ENCODE measurements around the gene SLC25A21. TPM values are rescaled to one million over a fixed set of nuclear protein-coding genes. Genes with fewer than 3 reads are reported as not detected.

The SLC25A21 gene
- total RNA-seq, 1 experiment from 2014 or later = 2.1 TPM

DNA sequence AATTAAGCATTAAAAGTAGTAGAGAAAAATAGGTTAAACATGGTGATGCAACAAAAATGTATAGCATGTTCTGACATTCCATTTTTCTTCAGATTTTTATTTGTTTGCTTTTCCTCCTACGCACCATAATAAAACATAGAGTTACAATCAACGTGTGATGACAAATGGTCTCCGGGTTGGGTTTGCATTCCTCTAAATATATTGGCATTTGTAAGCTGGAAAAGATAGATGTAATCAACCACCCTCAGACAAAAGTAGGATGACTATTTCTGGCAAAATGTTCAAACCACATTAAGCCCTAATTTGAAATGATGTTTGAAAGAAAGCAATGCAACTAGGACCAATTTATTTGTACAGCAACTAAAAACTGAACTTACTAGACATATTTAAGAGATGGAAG lies 58.4 kb downstream of the SLC25A21 start:
- DNase-seq (ENCODE audit: low read depth, low spot score) (no peak), ATAC-seq (peak; percentile 70)
- no peaks in the 10 kb centered on the region for H3K9me3 ChIP-seq (ENCODE audit: control insufficient read depth, insufficient read depth, low read depth, low read length)
- no peaks in the 10 kb centered on the region for H3K36me3 ChIP-seq (ENCODE audit: control insufficient read depth, insufficient read depth, low read length)
- H3K27ac ChIP-seq (ENCODE audit: low read length) = peak overlapping the region; percentile 54; the same call in 1 of the 2 replicates
- POLR2A ChIA-PET = no interaction called here
- in situ Hi-C loops (cut with HindIII; ENCODE audit: low pct_unique_long_range_greater_than_20kb, low sequenced_read_pairs) (no loop called here), intact Hi-C loops (cut with micrococcal nuclease; ENCODE audit: unreplicated experiment) (no loop called here)
- no peaks in the 10 kb centered on the region for H3K27me3 ChIP-seq (ENCODE audit: control insufficient read depth, insufficient read depth, low read length)
- CTCF ChIA-PET = no interaction called here
- H3K4me3 ChIP-seq (ENCODE audit: low read depth in 2 of 2, low read length in 2 of 2) = no peak overlapping the region
- TF ChIP-seq POLR2AphosphoS5 (IDR thresholded peaks at IDR 0.05; ENCODE audit: low read depth, low read length) (peak; percentile 39; the same call in 1 of the 2 replicates), SIN3A (IDR thresholded peaks at IDR 0.05; ENCODE audit: borderline replicate concordance, insufficient read depth, low read depth, low read length) (no peak), REST (IDR thresholded peaks at IDR 0.05; ENCODE audit: insufficient read depth in 1 of 2, low read depth in 2 of 2, low read length in 1 of 2) (no peak), TCF7L2 (IDR thresholded peaks at IDR 0.05; ENCODE audit: low read depth, low read length) (peak; percentile 60)
- peaks cover 2% of the 10 kb centered on the region for H3K4me1 ChIP-seq (ENCODE audit: control insufficient read depth, insufficient read depth, low read length)
- BruUV-seq (replicated peaks) = no TSS peak

DNA sequence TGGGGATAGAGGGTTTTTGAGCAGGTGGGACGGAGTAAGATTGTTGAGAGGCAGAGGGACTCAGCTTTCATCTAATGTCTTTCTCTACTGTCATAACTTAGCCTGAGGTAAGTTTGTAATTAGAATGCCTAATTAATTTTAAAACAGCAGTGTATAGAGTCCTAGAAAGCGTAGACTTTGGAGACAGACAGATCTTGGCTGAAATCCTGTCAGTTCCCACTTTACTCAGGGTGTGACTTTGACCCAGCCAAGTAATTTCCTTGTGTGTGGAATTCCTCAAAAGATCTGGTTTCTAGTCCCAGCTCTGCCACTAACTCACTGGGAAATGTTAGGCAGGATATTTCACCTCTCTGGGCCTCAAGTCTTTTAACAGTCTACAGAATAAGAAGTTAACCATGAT lies 74.3 kb downstream of the SLC25A21 start:
- Histone ChIP-seq H3K4me3 (ENCODE audit: low read depth in 2 of 2, low read length in 2 of 2) (no peak overlapping the region), H3K27ac (ENCODE audit: low read length) (no peak overlapping the region), H3K36me3 (ENCODE audit: control insufficient read depth, insufficient read depth, low read length) (no peaks in the 10 kb centered on the region), H3K27me3 (ENCODE audit: control insufficient read depth, insufficient read depth, low read length) (no peaks in the 10 kb centered on the region), H3K9me3 (ENCODE audit: control insufficient read depth, insufficient read depth, low read depth, low read length) (no peaks in the 10 kb centered on the region), H3K4me1 (ENCODE audit: control insufficient read depth, insufficient read depth, low read length) (no peaks in the 10 kb centered on the region)
- intact Hi-C loops (cut with micrococcal nuclease; ENCODE audit: unreplicated experiment) = no loop called here
- POLR2A ChIA-PET = no interaction called here
- no peak for ATAC-seq
- in situ Hi-C loops (cut with HindIII; ENCODE audit: low pct_unique_long_range_greater_than_20kb, low sequenced_read_pairs) = no loop called here
- no peak for DNase-seq (ENCODE audit: low read depth, low spot score)
- BruUV-seq (replicated peaks) = no TSS peak
- CTCF ChIA-PET = no interaction called here
- TF ChIP-seq SIN3A (IDR thresholded peaks at IDR 0.05; ENCODE audit: borderline replicate concordance, insufficient read depth, low read depth, low read length) (no peak), TCF7L2 (IDR thresholded peaks at IDR 0.05; ENCODE audit: low read depth, low read length) (no peak), REST (IDR thresholded peaks at IDR 0.05; ENCODE audit: insufficient read depth in 1 of 2, low read depth in 2 of 2, low read length in 1 of 2) (no peak)

DNA sequence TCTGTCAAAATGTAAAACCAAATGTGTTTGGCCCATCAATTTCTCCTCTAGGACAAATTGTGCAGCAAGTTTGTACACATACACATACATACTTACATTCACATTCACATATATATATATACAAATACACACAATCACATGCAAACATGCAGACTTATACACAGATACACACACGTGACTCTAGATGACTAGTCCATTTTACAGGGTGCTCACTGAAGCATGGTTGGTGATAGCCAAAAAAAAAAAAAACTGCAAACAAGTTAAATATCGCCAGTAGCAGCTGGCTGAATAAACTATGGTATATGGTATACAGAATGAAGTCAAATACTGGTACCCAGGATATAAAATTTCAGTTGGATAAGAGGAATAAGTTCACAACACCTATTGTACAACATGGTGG lies 77.9 kb downstream of the SLC25A21 start:
- no peak for DNase-seq (ENCODE audit: low read depth, low spot score)
- TF ChIP-seq SIN3A (IDR thresholded peaks at IDR 0.05; ENCODE audit: borderline replicate concordance, insufficient read depth, low read depth, low read length) = no peak
- TF ChIP-seq REST (IDR thresholded peaks at IDR 0.05; ENCODE audit: insufficient read depth in 1 of 2, low read depth in 2 of 2, low read length in 1 of 2) = no peak
- TF ChIP-seq, protein P1, sequence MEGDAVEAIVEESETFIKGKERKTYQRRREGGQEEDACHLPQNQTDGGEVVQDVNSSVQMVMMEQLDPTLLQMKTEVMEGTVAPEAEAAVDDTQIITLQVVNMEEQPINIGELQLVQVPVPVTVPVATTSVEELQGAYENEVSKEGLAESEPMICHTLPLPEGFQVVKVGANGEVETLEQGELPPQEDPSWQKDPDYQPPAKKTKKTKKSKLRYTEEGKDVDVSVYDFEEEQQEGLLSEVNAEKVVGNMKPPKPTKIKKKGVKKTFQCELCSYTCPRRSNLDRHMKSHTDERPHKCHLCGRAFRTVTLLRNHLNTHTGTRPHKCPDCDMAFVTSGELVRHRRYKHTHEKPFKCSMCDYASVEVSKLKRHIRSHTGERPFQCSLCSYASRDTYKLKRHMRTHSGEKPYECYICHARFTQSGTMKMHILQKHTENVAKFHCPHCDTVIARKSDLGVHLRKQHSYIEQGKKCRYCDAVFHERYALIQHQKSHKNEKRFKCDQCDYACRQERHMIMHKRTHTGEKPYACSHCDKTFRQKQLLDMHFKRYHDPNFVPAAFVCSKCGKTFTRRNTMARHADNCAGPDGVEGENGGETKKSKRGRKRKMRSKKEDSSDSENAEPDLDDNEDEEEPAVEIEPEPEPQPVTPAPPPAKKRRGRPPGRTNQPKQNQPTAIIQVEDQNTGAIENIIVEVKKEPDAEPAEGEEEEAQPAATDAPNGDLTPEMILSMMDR (IDR thresholded peaks at IDR 0.05) = no peak
- TF ChIP-seq POLR2AphosphoS5 (IDR thresholded peaks at IDR 0.05; ENCODE audit: low read depth, low read length) = no peak
- no peak for TF ChIP-seq TCF7L2 (IDR thresholded peaks at IDR 0.05; ENCODE audit: low read depth, low read length)
- POLR2A ChIA-PET = no interaction called here
- Histone ChIP-seq H3K4me1 (ENCODE audit: control insufficient read depth, insufficient read depth, low read length) (no peaks in the 10 kb centered on the region), H3K27me3 (ENCODE audit: control insufficient read depth, insufficient read depth, low read length) (no peaks in the 10 kb centered on the region), H3K9me3 (ENCODE audit: control insufficient read depth, insufficient read depth, low read depth, low read length) (no peaks in the 10 kb centered on the region), H3K4me3 (ENCODE audit: low read depth in 2 of 2, low read length in 2 of 2) (no peak overlapping the region), H3K27ac (ENCODE audit: low read length) (no peak overlapping the region), H3K36me3 (ENCODE audit: control insufficient read depth, insufficient read depth, low read length) (no peaks in the 10 kb centered on the region)
- in situ Hi-C loops (cut with HindIII; ENCODE audit: low pct_unique_long_range_greater_than_20kb, low sequenced_read_pairs) = no loop called here
- intact Hi-C loops (cut with micrococcal nuclease; ENCODE audit: unreplicated experiment) = no loop called here
- BruUV-seq (replicated peaks) = no TSS peak
- ATAC-seq = no peak
- CTCF ChIA-PET = no interaction called here
